BE2C (cell line): ENCODE data around the gene CHD5.

Source experiments
- DNase-seq: peaks from one replicate; pipeline ENCODE4 v3.0.0-alpha.2; 2020
- H3K27me3 ChIP-seq: fragments of 250-450 bp; sonication (Bioruptor Pico); 2 replicates; pipeline ENCODE4 v1.5.1; 2020; ENCODE audit warnings: mild to moderate bottlenecking
- H3K36me3 ChIP-seq: fragments of 250-450 bp; sonication (Bioruptor Pico); 2 replicates; pipeline ENCODE4 v1.5.1; 2020; ENCODE audit warnings: mild to moderate bottlenecking
- H3K4me1 ChIP-seq: fragments of 250-450 bp; sonication (Bioruptor Pico); 2 replicates; pipeline ENCODE4 v1.5.1; 2020
- H3K4me3 ChIP-seq: 2 replicates; pipeline ENCODE4 v1.5.1; 2011; ENCODE audit warnings: low read depth, low read length
- H3K9me3 ChIP-seq: fragments of 250-450 bp; sonication (Bioruptor Pico); 2 replicates; pipeline ENCODE4 v1.5.1; 2020
- CTCF ChIP-seq: IDR thresholded peaks from 2 replicates; pipeline ENCODE4 v1.5.1; 2012; ENCODE audit warnings: mild to moderate bottlenecking, low read depth, low read length

The CHD5 gene

DNA sequence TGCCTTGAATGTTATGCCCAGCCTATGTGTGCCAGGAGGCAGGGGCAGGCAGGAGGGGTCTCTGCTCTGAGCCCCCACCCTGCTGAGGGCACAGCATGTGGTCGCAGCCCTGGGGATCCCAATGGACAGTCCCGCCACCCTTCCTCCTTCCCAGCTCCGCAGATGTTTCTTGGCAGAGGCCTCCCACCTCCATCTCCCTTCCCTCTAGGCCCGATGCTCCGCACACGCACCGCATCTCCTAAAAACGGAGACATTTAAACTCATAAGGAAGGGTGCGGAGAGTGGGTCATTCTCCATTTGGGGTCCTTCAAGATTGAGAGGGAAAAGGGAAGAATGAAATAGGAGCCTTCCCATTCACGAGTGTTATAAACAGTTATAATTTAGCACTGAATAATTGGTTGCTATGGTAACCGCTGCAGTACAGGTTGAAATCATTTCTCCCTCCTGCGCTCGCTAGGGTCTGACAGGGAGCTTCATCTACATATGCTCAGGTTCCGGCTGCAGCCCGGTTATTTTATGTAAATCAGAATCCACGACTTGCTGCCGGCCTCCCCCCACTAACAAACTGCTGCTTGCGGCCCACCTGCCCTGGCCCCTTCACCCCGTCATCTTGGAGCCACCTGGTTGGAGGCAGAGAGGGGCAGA is 16.0 kb downstream of the CHD5 start:
- no peaks in the 10 kb centered on the region for H3K27me3 ChIP-seq
- no peaks in the 10 kb centered on the region for H3K9me3 ChIP-seq
- H3K4me3 ChIP-seq, result no peak overlapping the region
- no peaks in the 10 kb centered on the region for H3K36me3 ChIP-seq
- no peaks in the 10 kb centered on the region; the same call in 1 of the 2 replicates for H3K4me1 ChIP-seq
- no peak for TF ChIP-seq CTCF
- no peak for DNase-seq

GRCh38 chr1:6163191-6163972 is 16.7 kb downstream of the CHD5 start:
- no peaks in the 10 kb centered on the region for H3K27me3 ChIP-seq
- no peaks in the 10 kb centered on the region for H3K9me3 ChIP-seq

GRCh38 chr1:6162773-6163172 is 17.3 kb downstream of the CHD5 start:
- Histone ChIP-seq H3K9me3 (no peaks in the 10 kb centered on the region), H3K4me3 (no peak overlapping the region), H3K27me3 (no peaks in the 10 kb centered on the region), H3K36me3 (no peaks in the 10 kb centered on the region), H3K4me1 (no peaks in the 10 kb centered on the region; the same call in 1 of the 2 replicates)
- TF ChIP-seq CTCF, result peak; percentile 26; the same call in 1 of the 2 replicates
- DNase-seq, result peak; percentile 56

More at GRCh38 chr1:6163191-6163972, 16.7 kb downstream of the CHD5 start:
- no peak for DNase-seq
- H3K4me1 ChIP-seq, result no peaks in the 10 kb centered on the region; the same call in 1 of the 2 replicates
- no peaks in the 10 kb centered on the region for H3K36me3 ChIP-seq
- H3K4me3 ChIP-seq, result no peak overlapping the region
- TF ChIP-seq CTCF, result no peak

GRCh38 chr1:6162341-6162740 is 17.8 kb downstream of the CHD5 start:
- H3K9me3 ChIP-seq, result no peaks in the 10 kb centered on the region
- no peak for TF ChIP-seq CTCF
- no peak for DNase-seq
- no peak overlapping the region for H3K4me3 ChIP-seq
- H3K4me1 ChIP-seq, result no peaks in the 10 kb centered on the region; the same call in 1 of the 2 replicates
- no peaks in the 10 kb centered on the region for H3K36me3 ChIP-seq
- no peaks in the 10 kb centered on the region for H3K27me3 ChIP-seq

DNA sequence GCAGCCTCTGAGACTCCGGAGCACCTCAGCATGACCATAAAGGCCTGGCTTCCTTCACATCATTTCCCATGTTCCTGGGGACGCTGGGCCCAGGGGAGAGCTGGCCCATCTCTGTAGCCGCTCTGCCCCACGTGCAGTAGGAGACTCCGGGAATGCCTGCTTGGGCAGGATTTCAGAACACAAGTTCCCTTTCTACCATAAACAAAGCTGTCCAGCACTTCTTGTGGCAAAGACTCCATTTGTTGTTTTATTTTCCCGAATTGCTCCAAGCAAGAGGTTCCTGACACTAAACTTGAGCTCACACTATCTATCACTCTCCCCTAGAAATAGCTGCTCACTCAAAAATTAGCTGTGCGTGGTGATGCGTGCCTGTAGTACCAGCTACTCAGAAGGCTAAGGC is 21.9 kb downstream of the CHD5 start:
- Histone ChIP-seq H3K27me3 (no peaks in the 10 kb centered on the region), H3K4me1 (no peaks in the 10 kb centered on the region; the same call in 1 of the 2 replicates), H3K4me3 (no peak overlapping the region), H3K36me3 (no peaks in the 10 kb centered on the region), H3K9me3 (no peaks in the 10 kb centered on the region)
- no peak for DNase-seq
- no peak for TF ChIP-seq CTCF

DNA sequence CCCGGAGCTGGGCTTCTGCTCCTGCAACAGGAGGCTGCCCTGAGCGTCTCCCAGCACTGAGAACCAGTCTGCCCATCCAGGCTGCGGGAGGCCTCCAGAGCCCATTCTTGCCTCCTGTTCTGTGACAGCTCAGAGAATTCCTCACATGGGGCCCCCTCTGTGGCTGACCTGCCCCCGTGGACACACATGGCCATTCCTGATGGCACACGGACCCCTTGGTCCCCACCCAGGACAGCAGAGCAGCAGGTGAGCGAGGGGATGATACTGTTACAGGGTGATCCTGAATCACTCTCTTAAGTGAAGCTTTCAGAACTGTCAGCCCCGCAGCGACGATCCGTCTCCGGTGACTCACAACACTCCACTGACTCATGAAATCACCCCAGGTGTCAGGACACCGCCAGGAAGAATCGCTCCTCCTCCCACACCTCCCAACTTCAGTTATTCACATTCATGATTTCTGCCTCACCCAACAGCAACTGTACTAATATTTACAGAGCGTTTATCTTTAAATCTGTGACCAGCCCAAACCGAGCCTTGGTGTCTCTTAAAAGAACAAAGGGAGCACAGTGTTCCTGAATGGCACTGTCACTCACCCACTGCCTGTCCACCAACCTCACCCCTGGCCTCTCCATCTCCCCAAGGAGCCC is 22.5 kb downstream of the CHD5 start:
- DNase-seq, result no peak
- Histone ChIP-seq H3K27me3 (no peaks in the 10 kb centered on the region), H3K4me3 (no peak overlapping the region), H3K36me3 (no peaks in the 10 kb centered on the region), H3K4me1 (no peaks in the 10 kb centered on the region; the same call in 1 of the 2 replicates), H3K9me3 (no peaks in the 10 kb centered on the region)
- no peak for TF ChIP-seq CTCF
